ENCODE measurements around the gene F11R. TPM values are rescaled to one million over a fixed set of nuclear protein-coding genes. Genes with fewer than 3 reads are reported as not detected.
"Not testable (repeated sequence)": the region's sequence is repeated elsewhere in the genome, so short reads cannot be mapped to it uniquely, and the experiment has no call there.

Gene F11R
- total and polyA plus RNA-seq, 2 donors (not counting 1 experiment from before 2014, with no cell fraction given) = 16.4 to 17.3 TPM

DNA sequence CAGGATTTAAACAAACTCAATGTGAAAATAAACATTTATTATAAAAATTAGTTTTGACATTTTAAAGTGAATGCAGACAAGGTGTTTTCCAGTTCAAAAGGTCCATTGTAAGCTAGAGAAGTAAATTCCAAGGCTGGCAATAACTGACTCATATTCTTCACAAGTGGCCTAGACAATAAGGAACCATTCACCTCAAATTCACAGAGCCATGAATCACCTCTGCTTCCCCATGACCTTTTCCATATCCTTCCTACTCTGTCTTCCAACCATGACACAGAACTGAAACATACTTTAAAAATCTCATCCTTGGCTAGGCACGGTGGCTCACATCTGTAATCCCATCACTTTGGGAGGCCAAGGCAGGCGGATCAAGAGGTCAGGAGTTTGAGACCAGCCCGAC, 24.8 kb downstream of the F11R start:
- no peaks in the 10 kb centered on the region for H3K79me2 ChIP-seq (ENCODE audit: control insufficient read depth, insufficient read depth, low read length)
- no peaks in the 10 kb centered on the region for H3K9me3 Mint-ChIP-seq (ENCODE audit: insufficient read depth)
- H3K27ac Mint-ChIP-seq = no peak overlapping the region
- no peak overlapping the region for H3K4me3 Mint-ChIP-seq
- ChIA-PET POLR2A (no interaction called here), CTCF (interaction anchor here (0.6 to 6.3 kb wide), 12 partner anchors 16 to 273 kb away, joined by 3 to 137 read pairs (median 19); partner anchors contain the start of genes F11R, KLHDC9, NIT1 and PFDN2)
- H3K9me3 ChIP-seq (ENCODE audit: control extremely low read depth in 1 of 3, control insufficient read depth in 2 of 3, insufficient read depth in 1 of 3, low read length in 2 of 3) = no peaks in the 10 kb centered on the region
- no peak overlapping the region for H3K4me3 ChIP-seq (ENCODE audit: control extremely low read depth in 1 of 5, extremely low read depth in 1 of 5, insufficient read depth in 1 of 5, low read depth in 2 of 5, low read length in 4 of 5)
- H4K20me1 ChIP-seq (ENCODE audit: control insufficient read depth, insufficient read depth, low read length, poor library complexity, severe bottlenecking) = no peaks in the 10 kb centered on the region
- ATAC-seq (ENCODE audit: low read depth) (no peak), DNase-seq (no peak)
- no peak overlapping the region for H3K27ac ChIP-seq (ENCODE audit: low read length in 2 of 2)
- H3K4me1 Mint-ChIP-seq = peaks cover 4% of the 10 kb centered on the region
- TF ChIP-seq EZH2 (IDR thresholded peaks at IDR 0.05; ENCODE audit: borderline replicate concordance, insufficient read depth, low read depth, low read length, poor library complexity, severe bottlenecking) (no peak), CTCF (IDR thresholded peaks at IDR 0.05) (no peak)
- H3K27me3 ChIP-seq (replicated peaks in 1 of 4; ENCODE audit: control extremely low read depth in 1 of 4, control insufficient read depth in 3 of 4, insufficient read depth in 4 of 4, low read length in 3 of 4) = no peaks in the 10 kb centered on the region
- H3K4me2 ChIP-seq (replicated peaks; ENCODE audit: low read depth, low read length, poor library complexity, severe bottlenecking) = no peak overlapping the region
- no peak overlapping the region for H2AFZ ChIP-seq (ENCODE audit: insufficient read depth, low read depth, low read length, poor library complexity, severe bottlenecking)
- intact Hi-C loops (cut with micrococcal nuclease) = loop anchor here (10.0 kb wide), 1 partner anchor 49 kb away; the partner anchor contains the start of gene USF1
- H3K27me3 Mint-ChIP-seq = no peaks in the 10 kb centered on the region
- peaks cover 0 to 5% of the 10 kb centered on the region in 2 donors for H3K4me1 ChIP-seq (ENCODE audit: control insufficient read depth in 2 of 2, insufficient read depth in 2 of 2, low read length in 2 of 2)
- H3K9ac ChIP-seq (ENCODE audit: low read length) = no peak overlapping the region
- peaks cover 9 to 18% of the 10 kb centered on the region in 2 experiments for H3K36me3 ChIP-seq (replicated peaks in 1 of 2; ENCODE audit: control extremely low read depth in 1 of 2, control insufficient read depth in 1 of 2, extremely low read depth in 1 of 2, insufficient read depth in 2 of 2, low read length in 1 of 2)
- 90% methylated on average over 3 of the region's 3 CpGs for WGBS (ENCODE audit: insufficient coverage)

DNA sequence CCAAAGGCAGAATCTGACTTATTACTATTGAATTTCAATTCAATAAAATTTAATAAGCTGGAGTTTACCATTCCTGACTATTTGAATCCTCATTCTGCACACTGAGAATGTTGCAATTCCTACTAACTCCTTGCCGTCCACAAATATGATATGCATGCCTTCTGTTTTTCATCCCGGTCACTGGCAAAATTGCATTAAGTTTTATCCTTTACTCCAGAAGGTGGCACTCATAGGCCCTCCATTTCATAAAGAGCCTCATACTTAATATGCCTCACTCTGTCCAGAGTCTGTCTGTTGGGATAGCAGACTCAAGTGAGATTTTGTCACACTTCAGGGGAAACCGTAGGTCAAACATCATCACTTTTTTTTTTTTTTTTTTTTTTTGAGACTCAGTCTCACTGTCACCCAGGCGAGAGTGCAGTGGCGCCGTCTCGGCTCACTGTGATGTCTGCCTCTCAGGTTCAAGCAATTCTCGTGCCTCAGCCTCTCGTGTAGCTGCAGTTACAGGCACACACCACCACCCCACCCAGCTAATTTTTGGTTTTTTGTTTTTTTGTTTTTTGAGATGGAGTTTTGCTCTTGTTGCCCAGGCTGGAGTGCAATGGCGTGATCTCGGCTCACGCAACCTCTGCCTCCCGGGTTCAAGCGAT, 27.3 kb downstream of the F11R start:
- intact Hi-C loops (cut with micrococcal nuclease) = loop anchor here (1.0 to 10.0 kb wide), 2 partner anchors 51 to 146 kb away; partner anchors contain the start of gene USF1
- Mint-ChIP-seq H3K27ac (no peak overlapping the region), H3K9me3 (ENCODE audit: insufficient read depth) (no peaks in the 10 kb centered on the region), H3K4me3 (no peak overlapping the region), H3K4me1 (peaks cover 11% of the 10 kb centered on the region), H3K27me3 (no peaks in the 10 kb centered on the region)
- Histone ChIP-seq H3K79me2 (ENCODE audit: control insufficient read depth, insufficient read depth, low read length) (no peaks in the 10 kb centered on the region), H3K27me3 (replicated peaks in 1 of 4; ENCODE audit: control extremely low read depth in 1 of 4, control insufficient read depth in 3 of 4, insufficient read depth in 4 of 4, low read length in 3 of 4) (no peaks in the 10 kb centered on the region), H3K4me3 (ENCODE audit: control extremely low read depth in 1 of 5, extremely low read depth in 1 of 5, insufficient read depth in 1 of 5, low read depth in 2 of 5, low read length in 4 of 5) (no peak overlapping the region), H4K20me1 (ENCODE audit: control insufficient read depth, insufficient read depth, low read length, poor library complexity, severe bottlenecking) (no peaks in the 10 kb centered on the region), H3K9me3 (ENCODE audit: control extremely low read depth in 1 of 3, control insufficient read depth in 2 of 3, insufficient read depth in 1 of 3, low read length in 2 of 3) (no peaks in the 10 kb centered on the region), H2AFZ (ENCODE audit: insufficient read depth, low read depth, low read length, poor library complexity, severe bottlenecking) (no peak overlapping the region), H3K27ac (ENCODE audit: low read length in 2 of 2) (no peak overlapping the region), H3K9ac (ENCODE audit: low read length) (no peak overlapping the region), H3K36me3 (replicated peaks in 1 of 2; ENCODE audit: control extremely low read depth in 1 of 2, control insufficient read depth in 1 of 2, extremely low read depth in 1 of 2, insufficient read depth in 2 of 2, low read length in 1 of 2) (peaks cover under 1 to 1% of the 10 kb centered on the region in 2 experiments), H3K4me2 (replicated peaks; ENCODE audit: low read depth, low read length, poor library complexity, severe bottlenecking) (no peak overlapping the region), H3K4me1 (ENCODE audit: control insufficient read depth in 2 of 2, insufficient read depth in 2 of 2, low read length in 2 of 2) (peaks cover 3 to 13% of the 10 kb centered on the region in 2 donors)
- ChIA-PET POLR2A (interaction anchor here (0.8 kb wide), 1 partner anchor 104 kb away, joined by 7 read pairs; no protein-coding TSS in a partner anchor), CTCF (interaction anchor here (1.3 to 6.3 kb wide), 2 partner anchors 105 to 143 kb away, joined by 3 to 137 read pairs; partner anchors contain the start of gene KLHDC9)
- peak; percentile 38 for DNase-seq
- no peak for TF ChIP-seq EZH2 (IDR thresholded peaks at IDR 0.05; ENCODE audit: borderline replicate concordance, insufficient read depth, low read depth, low read length, poor library complexity, severe bottlenecking)
- TF ChIP-seq CTCF (IDR thresholded peaks at IDR 0.05) = peak; percentile 8
- 58% methylated on average over 3 of the region's 14 CpGs for WGBS (ENCODE audit: insufficient coverage)
- ATAC-seq (ENCODE audit: low read depth) = no peak

DNA sequence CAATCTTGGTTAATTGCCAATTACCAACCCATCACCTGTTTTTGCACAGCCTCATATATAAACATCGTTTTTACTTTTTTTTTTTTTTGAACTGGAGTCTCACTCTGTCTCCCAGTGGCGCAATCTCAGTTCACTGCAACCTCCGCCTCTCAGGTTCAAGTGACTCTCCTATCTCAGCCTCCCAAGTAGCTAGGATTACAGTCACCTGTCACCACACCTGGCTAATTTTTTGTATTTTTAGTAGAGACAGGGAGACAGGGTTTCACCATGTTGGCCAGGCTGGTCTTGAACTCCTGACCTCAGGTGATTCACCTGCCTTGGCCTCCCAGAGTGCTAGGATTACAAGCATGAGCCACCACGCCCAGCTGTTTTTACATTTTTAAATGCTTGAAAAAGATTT, 28.9 kb downstream of the F11R start:
- not testable (repeated sequence) for H2AFZ ChIP-seq (ENCODE audit: insufficient read depth, low read depth, low read length, poor library complexity, severe bottlenecking); H3K4me3 ChIP-seq (ENCODE audit: control extremely low read depth in 1 of 5, extremely low read depth in 1 of 5, insufficient read depth in 1 of 5, low read depth in 2 of 5, low read length in 4 of 5); H3K4me1 ChIP-seq (ENCODE audit: control insufficient read depth in 2 of 2, insufficient read depth in 2 of 2, low read length in 2 of 2); H3K79me2 ChIP-seq (ENCODE audit: control insufficient read depth, insufficient read depth, low read length); H3K9me3 Mint-ChIP-seq (ENCODE audit: insufficient read depth); H3K4me3 Mint-ChIP-seq; H3K9ac ChIP-seq (ENCODE audit: low read length); H3K27ac ChIP-seq (ENCODE audit: low read length in 2 of 2); H3K27me3 Mint-ChIP-seq; H3K4me2 ChIP-seq (replicated peaks; ENCODE audit: low read depth, low read length, poor library complexity, severe bottlenecking); H3K9me3 ChIP-seq (ENCODE audit: control extremely low read depth in 1 of 3, control insufficient read depth in 2 of 3, insufficient read depth in 1 of 3, low read length in 2 of 3); ATAC-seq (ENCODE audit: low read depth); H3K27me3 ChIP-seq (replicated peaks in 1 of 4; ENCODE audit: control extremely low read depth in 1 of 4, control insufficient read depth in 3 of 4, insufficient read depth in 4 of 4, low read length in 3 of 4); H3K27ac Mint-ChIP-seq; H4K20me1 ChIP-seq (ENCODE audit: control insufficient read depth, insufficient read depth, low read length, poor library complexity, severe bottlenecking); H3K36me3 ChIP-seq (replicated peaks in 1 of 2; ENCODE audit: control extremely low read depth in 1 of 2, control insufficient read depth in 1 of 2, extremely low read depth in 1 of 2, insufficient read depth in 2 of 2, low read length in 1 of 2); DNase-seq; H3K4me1 Mint-ChIP-seq
- 100% methylated on average over 1 of the region's 4 CpGs for WGBS (ENCODE audit: insufficient coverage)
- intact Hi-C loops (cut with micrococcal nuclease) = loop anchor here (10.0 kb wide), 1 partner anchor 53 kb away; the partner anchor contains the start of gene USF1
- POLR2A ChIA-PET = interaction anchor here (0.6 kb wide), 1 partner anchor 300 kb away, joined by 9 read pairs; no protein-coding TSS in a partner anchor
- CTCF ChIA-PET = interaction anchor here (0.7 to 3.2 kb wide), 10 partner anchors 8 to 318 kb away, joined by 3 to 10 read pairs (median 4); partner anchors contain the start of gene USF1
